K562 (cell line): ENCODE results near the gene ERCC4. TPM values are rescaled to one million over a fixed set of nuclear protein-coding genes. Genes with fewer than 3 reads are reported as not detected.

Experiments used
- CHD2 ChIP-seq: IDR thresholded peaks from 2 replicates; pipeline ENCODE4 v1.6.1; 2011; ENCODE audit warnings: low read depth, low read length
- NFRKB ChIP-seq: fragments of 450-650 bp; IDR thresholded peaks from 2 replicates; pipeline ENCODE4 v1.6.1; 2016; ENCODE audit warnings: low read depth
- polyA plus RNA-seq, 8 experiments: library from polyadenylated mRNA; depleted of rRNA in 4 of 8; stranded (reverse) in 5 of 8; unstranded in 3 of 8; fragments of >200 nt; fragmentation: Nextera tagmentation in 2 of 8; fragmentation: Illumina TruSeq in 1 of 8; extraction: Ambion mirVana in 2 of 8; extraction: Trizol in 1 of 8; gene quantifications; 2 replicates each; pipeline versions ENCODE4 v1.2.1 to v1.2.3, GENCODE V29; 2011 to 2014; ENCODE audit warnings: inconsistent platforms in 1 of 8, missing spikeins in 1 of 8
- total RNA-seq, 7 experiments: library from RNA; depleted of rRNA in 6 of 7; stranded (reverse); fragments of >200 nt in 6 of 7; fragmentation: Illumina TruSeq in 2 of 7; extraction: Trizol in 2 of 7; gene quantifications; 2 replicates each; pipeline versions ENCODE4 v1.2.1 to v1.2.3, GENCODE V29; 2011 to 2021; ENCODE audit warnings: low replicate concordance in 1 of 7
- TF ChIP-seq, protein P1 (sequence below): fragments of 450-650 bp; IDR thresholded peaks from 2 replicates; pipeline ENCODE4 v1.6.1; 2016; ENCODE audit warnings: low read depth
- TF ChIP-seq, protein P2 (sequence below): fragments of 250-450 bp; sonication (Bioruptor Pico); IDR thresholded peaks from 2 replicates; pipeline ENCODE4 v1.5.0; 2021; ENCODE audit warnings: mild to moderate bottlenecking, borderline replicate concordance
- TF ChIP-seq, protein P3 (sequence below): fragments of 450-650 bp; IDR thresholded peaks from 2 replicates; pipeline ENCODE4 v1.6.1; 2016; ENCODE audit warnings: mild to moderate bottlenecking, moderate library complexity

The ERCC4 gene
- total and polyA plus RNA-seq, 9 of the 15 experiments (the other 6 are each of a cell fraction or from before 2014, with no cell fraction given), result 3.7 to 10.5 (median 6.0) TPM

DNA sequence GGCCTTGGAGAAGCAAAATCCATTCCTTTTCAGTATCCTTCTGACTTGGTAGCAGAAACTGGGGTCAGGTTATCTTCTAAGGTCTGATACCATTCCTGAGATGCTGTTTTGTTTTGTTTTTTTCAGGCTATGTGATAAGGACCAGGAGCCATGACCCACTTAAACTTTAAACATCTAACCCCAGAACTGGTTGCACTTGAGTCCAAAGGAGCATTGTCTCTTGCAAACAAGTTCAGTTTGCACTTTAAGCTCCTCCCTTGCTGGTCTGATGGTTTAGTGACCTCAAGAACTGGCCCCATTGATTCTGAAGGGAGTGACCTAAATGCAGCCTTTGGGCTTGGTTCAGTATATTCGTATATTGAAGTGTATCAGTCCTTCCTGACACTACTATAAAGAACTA lies 75.2 kb downstream of the ERCC4 start (continued):
- TF ChIP-seq CHD2 (no peak), NFRKB (no peak)
- TF ChIP-seq, protein P1, sequence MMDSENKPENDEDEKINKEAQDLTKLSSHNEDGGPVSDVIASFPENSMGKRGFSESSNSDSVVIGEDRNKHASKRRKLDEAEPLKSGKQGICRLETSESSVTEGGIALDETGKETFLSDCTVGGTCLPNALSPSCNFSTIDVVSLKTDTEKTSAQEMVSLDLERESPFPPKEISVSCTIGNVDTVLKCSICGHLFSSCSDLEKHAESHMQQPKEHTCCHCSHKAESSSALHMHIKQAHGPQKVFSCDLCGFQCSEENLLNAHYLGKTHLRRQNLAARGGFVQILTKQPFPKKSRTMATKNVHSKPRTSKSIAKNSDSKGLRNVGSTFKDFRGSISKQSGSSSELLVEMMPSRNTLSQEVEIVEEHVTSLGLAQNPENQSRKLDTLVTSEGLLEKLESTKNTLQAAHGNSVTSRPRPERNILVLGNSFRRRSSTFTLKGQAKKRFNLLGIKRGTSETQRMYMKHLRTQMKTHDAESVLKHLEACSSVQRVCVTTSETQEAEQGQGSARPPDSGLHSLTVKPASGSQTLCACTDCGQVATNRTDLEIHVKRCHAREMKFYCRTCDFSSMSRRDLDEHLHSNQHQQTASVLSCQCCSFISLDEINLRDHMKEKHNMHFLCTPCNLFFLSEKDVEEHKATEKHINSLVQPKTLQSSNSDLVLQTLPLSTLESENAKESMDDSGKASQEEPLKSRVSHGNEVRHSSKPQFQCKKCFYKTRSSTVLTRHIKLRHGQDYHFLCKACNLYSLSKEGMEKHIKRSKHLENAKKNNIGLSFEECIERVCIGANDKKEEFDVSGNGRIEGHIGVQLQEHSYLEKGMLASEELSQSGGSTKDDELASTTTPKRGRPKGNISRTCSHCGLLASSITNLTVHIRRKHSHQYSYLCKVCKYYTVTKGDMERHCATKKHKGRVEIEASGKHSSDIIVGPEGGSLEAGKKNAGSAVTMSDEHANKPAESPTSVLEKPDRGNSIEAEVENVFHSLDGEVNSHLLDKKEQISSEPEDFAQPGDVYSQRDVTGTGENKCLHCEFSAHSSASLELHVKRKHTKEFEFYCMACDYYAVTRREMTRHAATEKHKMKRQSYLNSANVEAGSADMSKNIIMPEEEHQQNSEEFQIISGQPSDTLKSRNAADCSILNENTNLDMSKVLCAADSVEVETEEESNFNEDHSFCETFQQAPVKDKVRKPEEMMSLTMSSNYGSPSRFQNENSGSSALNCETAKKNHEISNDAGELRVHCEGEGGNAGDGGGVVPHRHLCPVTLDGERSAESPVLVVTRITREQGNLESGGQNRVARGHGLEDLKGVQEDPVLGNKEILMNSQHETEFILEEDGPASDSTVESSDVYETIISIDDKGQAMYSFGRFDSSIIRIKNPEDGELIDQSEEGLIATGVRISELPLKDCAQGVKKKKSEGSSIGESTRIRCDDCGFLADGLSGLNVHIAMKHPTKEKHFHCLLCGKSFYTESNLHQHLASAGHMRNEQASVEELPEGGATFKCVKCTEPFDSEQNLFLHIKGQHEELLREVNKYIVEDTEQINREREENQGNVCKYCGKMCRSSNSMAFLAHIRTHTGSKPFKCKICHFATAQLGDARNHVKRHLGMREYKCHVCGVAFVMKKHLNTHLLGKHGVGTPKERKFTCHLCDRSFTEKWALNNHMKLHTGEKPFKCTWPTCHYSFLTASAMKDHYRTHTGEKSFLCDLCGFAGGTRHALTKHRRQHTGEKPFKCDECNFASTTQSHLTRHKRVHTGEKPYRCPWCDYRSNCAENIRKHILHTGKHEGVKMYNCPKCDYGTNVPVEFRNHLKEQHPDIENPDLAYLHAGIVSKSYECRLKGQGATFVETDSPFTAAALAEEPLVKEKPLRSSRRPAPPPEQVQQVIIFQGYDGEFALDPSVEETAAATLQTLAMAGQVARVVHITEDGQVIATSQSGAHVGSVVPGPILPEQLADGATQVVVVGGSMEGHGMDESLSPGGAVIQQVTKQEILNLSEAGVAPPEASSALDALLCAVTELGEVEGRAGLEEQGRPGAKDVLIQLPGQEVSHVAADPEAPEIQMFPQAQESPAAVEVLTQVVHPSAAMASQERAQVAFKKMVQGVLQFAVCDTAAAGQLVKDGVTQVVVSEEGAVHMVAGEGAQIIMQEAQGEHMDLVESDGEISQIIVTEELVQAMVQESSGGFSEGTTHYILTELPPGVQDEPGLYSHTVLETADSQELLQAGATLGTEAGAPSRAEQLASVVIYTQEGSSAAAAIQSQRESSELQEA, result no peak
- TF ChIP-seq, protein P2, sequence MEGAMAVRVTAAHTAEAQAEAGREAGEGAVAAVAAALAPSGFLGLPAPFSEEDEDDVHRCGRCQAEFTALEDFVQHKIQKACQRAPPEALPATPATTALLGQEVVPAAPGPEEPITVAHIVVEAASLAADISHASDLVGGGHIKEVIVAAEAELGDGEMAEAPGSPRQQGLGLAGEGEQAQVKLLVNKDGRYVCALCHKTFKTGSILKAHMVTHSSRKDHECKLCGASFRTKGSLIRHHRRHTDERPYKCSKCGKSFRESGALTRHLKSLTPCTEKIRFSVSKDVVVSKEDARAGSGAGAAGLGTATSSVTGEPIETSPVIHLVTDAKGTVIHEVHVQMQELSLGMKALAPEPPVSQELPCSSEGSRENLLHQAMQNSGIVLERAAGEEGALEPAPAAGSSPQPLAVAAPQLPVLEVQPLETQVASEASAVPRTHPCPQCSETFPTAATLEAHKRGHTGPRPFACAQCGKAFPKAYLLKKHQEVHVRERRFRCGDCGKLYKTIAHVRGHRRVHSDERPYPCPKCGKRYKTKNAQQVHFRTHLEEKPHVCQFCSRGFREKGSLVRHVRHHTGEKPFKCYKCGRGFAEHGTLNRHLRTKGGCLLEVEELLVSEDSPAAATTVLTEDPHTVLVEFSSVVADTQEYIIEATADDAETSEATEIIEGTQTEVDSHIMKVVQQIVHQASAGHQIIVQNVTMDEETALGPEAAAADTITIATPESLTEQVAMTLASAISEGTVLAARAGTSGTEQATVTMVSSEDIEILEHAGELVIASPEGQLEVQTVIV, result no peak
- TF ChIP-seq, protein P3, sequence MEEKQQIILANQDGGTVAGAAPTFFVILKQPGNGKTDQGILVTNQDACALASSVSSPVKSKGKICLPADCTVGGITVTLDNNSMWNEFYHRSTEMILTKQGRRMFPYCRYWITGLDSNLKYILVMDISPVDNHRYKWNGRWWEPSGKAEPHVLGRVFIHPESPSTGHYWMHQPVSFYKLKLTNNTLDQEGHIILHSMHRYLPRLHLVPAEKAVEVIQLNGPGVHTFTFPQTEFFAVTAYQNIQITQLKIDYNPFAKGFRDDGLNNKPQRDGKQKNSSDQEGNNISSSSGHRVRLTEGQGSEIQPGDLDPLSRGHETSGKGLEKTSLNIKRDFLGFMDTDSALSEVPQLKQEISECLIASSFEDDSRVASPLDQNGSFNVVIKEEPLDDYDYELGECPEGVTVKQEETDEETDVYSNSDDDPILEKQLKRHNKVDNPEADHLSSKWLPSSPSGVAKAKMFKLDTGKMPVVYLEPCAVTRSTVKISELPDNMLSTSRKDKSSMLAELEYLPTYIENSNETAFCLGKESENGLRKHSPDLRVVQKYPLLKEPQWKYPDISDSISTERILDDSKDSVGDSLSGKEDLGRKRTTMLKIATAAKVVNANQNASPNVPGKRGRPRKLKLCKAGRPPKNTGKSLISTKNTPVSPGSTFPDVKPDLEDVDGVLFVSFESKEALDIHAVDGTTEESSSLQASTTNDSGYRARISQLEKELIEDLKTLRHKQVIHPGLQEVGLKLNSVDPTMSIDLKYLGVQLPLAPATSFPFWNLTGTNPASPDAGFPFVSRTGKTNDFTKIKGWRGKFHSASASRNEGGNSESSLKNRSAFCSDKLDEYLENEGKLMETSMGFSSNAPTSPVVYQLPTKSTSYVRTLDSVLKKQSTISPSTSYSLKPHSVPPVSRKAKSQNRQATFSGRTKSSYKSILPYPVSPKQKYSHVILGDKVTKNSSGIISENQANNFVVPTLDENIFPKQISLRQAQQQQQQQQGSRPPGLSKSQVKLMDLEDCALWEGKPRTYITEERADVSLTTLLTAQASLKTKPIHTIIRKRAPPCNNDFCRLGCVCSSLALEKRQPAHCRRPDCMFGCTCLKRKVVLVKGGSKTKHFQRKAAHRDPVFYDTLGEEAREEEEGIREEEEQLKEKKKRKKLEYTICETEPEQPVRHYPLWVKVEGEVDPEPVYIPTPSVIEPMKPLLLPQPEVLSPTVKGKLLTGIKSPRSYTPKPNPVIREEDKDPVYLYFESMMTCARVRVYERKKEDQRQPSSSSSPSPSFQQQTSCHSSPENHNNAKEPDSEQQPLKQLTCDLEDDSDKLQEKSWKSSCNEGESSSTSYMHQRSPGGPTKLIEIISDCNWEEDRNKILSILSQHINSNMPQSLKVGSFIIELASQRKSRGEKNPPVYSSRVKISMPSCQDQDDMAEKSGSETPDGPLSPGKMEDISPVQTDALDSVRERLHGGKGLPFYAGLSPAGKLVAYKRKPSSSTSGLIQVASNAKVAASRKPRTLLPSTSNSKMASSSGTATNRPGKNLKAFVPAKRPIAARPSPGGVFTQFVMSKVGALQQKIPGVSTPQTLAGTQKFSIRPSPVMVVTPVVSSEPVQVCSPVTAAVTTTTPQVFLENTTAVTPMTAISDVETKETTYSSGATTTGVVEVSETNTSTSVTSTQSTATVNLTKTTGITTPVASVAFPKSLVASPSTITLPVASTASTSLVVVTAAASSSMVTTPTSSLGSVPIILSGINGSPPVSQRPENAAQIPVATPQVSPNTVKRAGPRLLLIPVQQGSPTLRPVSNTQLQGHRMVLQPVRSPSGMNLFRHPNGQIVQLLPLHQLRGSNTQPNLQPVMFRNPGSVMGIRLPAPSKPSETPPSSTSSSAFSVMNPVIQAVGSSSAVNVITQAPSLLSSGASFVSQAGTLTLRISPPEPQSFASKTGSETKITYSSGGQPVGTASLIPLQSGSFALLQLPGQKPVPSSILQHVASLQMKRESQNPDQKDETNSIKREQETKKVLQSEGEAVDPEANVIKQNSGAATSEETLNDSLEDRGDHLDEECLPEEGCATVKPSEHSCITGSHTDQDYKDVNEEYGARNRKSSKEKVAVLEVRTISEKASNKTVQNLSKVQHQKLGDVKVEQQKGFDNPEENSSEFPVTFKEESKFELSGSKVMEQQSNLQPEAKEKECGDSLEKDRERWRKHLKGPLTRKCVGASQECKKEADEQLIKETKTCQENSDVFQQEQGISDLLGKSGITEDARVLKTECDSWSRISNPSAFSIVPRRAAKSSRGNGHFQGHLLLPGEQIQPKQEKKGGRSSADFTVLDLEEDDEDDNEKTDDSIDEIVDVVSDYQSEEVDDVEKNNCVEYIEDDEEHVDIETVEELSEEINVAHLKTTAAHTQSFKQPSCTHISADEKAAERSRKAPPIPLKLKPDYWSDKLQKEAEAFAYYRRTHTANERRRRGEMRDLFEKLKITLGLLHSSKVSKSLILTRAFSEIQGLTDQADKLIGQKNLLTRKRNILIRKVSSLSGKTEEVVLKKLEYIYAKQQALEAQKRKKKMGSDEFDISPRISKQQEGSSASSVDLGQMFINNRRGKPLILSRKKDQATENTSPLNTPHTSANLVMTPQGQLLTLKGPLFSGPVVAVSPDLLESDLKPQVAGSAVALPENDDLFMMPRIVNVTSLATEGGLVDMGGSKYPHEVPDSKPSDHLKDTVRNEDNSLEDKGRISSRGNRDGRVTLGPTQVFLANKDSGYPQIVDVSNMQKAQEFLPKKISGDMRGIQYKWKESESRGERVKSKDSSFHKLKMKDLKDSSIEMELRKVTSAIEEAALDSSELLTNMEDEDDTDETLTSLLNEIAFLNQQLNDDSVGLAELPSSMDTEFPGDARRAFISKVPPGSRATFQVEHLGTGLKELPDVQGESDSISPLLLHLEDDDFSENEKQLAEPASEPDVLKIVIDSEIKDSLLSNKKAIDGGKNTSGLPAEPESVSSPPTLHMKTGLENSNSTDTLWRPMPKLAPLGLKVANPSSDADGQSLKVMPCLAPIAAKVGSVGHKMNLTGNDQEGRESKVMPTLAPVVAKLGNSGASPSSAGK, result no peak
